GM12878 (cell line): ENCODE measurements around the gene F12. TPM values are rescaled to one million over a fixed set of nuclear protein-coding genes. Genes with fewer than 3 reads are reported as not detected.

Experiments used
- ATAC-seq: fragments of 200-7000 bp; cut with Tn5 transposase; 3 replicates; pipeline ENCODE4 v1.9.1; 2020; ENCODE audit warnings: mild to moderate bottlenecking, moderate library complexity
- BruUV-seq: library from RNA; stranded (reverse); fragments of 400-500 nt; replicated peaks from 2 replicates; lab custom pipeline; 2021; lab: Mats Ljungman, UMichigan
- CTCF ChIA-PET: fragments of 300-600 bp; sonication (Branson Sonifier 250); formaldehyde crosslinking; extraction: SDS; loops from one replicate; lab custom pipeline; 2021; ENCODE audit warnings: inconsistent platforms; lab: Yijun Ruan, JAX
- POLR2A ChIA-PET: fragments of 350-600 bp; formaldehyde crosslinking; extraction: SDS; loops from one replicate; lab custom pipeline; 2021; ENCODE audit warnings: inconsistent platforms; lab: Charles Lee
- RAD21 ChIA-PET: fragments of 300-600 bp; sonication (Branson Sonifier 250); formaldehyde crosslinking; loops from one replicate; lab custom pipeline; 2023; ENCODE audit warnings: antibody characterized with exemption; ENCODE audit not compliant: unreplicated experiment; lab: Charles Lee
- SMC1A ChIA-PET: fragments of 300-600 bp; sonication (Branson Sonifier 250); formaldehyde crosslinking; loops from one replicate; lab custom pipeline; 2023; ENCODE audit not compliant: unreplicated experiment, uncharacterized antibody; lab: Charles Lee
- DNase-seq: peaks from one replicate; pipeline ENCODE4 v3.0.0-alpha.2; 2011; ENCODE audit warnings: low read depth, low spot score
- FAIRE-seq: peaks from 3 replicates; lab custom pipeline; 2011; peaks lifted over from hg19 to GRCh38; lab: Jason Lieb, UNC
- H2AFZ ChIP-seq: 2 replicates; pipeline ENCODE4 v1.6.0; 2011; ENCODE audit warnings: low read depth, low read length, control low read depth; ENCODE audit not compliant: control insufficient read depth
- H3K27ac ChIP-seq: 2 replicates; pipeline ENCODE4 v1.5.1; 2011; ENCODE audit warnings: control low read depth; ENCODE audit not compliant: control insufficient read depth, insufficient read depth
- H3K27me3 ChIP-seq, 2 experiments: replicated peaks in 1 of 2; 2 replicates each; pipeline versions ENCODE4 v1.6.0 to v1.6.1; 2011; ENCODE audit warnings: low read length in 1 of 2; ENCODE audit not compliant: control insufficient read depth in 2 of 2, insufficient read depth in 2 of 2
- H3K36me3 ChIP-seq, 2 experiments: 2 replicates each; pipeline ENCODE4 v1.5.1; 2011; ENCODE audit warnings: low read length in 1 of 2; ENCODE audit not compliant: control insufficient read depth in 2 of 2, insufficient read depth in 2 of 2
- H3K4me1 ChIP-seq: 2 replicates; pipeline ENCODE4 v1.6.1; 2011; ENCODE audit warnings: mild to moderate bottlenecking, low read length, moderate library complexity, mixed read lengths; ENCODE audit not compliant: control insufficient read depth, insufficient read depth
- H3K4me2 ChIP-seq: 2 replicates; pipeline ENCODE4 v1.6.0; 2011; ENCODE audit warnings: control low read depth; ENCODE audit not compliant: control insufficient read depth, insufficient read depth
- H3K4me3 ChIP-seq: fragments of 200-600 bp; sonication (generic); 2 replicates; pipeline ENCODE4 v1.5.1; 2016
- H3K79me2 ChIP-seq: 2 replicates; pipeline ENCODE4 v1.6.0; 2011; ENCODE audit warnings: low read length; ENCODE audit not compliant: control insufficient read depth, insufficient read depth
- H3K9ac ChIP-seq: 2 replicates; pipeline ENCODE4 v1.8.0; 2011; ENCODE audit warnings: low read length, control low read depth, mixed read lengths; ENCODE audit not compliant: control insufficient read depth, insufficient read depth
- H3K9me3 ChIP-seq: replicated peaks from 3 replicates; pipeline ENCODE4 v1.5.1; 2011; ENCODE audit warnings: mild to moderate bottlenecking, low read length; ENCODE audit not compliant: control insufficient read depth, insufficient read depth
- H4K20me1 ChIP-seq: 2 replicates; pipeline ENCODE4 v1.6.0; 2011; ENCODE audit not compliant: control insufficient read depth, insufficient read depth
- BMI1 ChIP-seq: fragments of 450-650 bp; IDR thresholded peaks from 2 replicates; pipeline ENCODE4 v1.6.1; 2016; ENCODE audit warnings: mild to moderate bottlenecking, moderate library complexity, borderline replicate concordance
- KLF5 ChIP-seq: fragments of 450-650 bp; IDR thresholded peaks from 2 replicates; pipeline ENCODE4 v1.6.1; 2014; ENCODE audit warnings: mild to moderate bottlenecking; ENCODE audit not compliant: partially characterized antibody
- MEF2A ChIP-seq: IDR thresholded peaks from 2 replicates; pipeline ENCODE4 v1.6.1; 2011; ENCODE audit warnings: low read depth, mild to moderate bottlenecking, low read length, moderate library complexity; ENCODE audit not compliant: insufficient read depth
- MTA2 ChIP-seq: fragments of 450-650 bp; IDR thresholded peaks from 2 replicates; pipeline ENCODE4 v1.6.1; 2016; ENCODE audit warnings: low read depth, mild to moderate bottlenecking, moderate library complexity
- MXI1 ChIP-seq: fragments of 150-350 bp; IDR thresholded peaks from 2 replicates; pipeline ENCODE4 v1.6.1; 2011; ENCODE audit warnings: low read depth, mild to moderate bottlenecking, inconsistent platforms, low read length, improper control_type of control experiment
- POU2F2 ChIP-seq: IDR thresholded peaks from 3 replicates; pipeline ENCODE4 v1.6.1; 2011; ENCODE audit warnings: low read depth, mild to moderate bottlenecking, low read length, borderline replicate concordance
- RELA ChIP-seq: fragments of 450-650 bp; IDR thresholded peaks from 2 replicates; pipeline ENCODE4 v1.8.0; 2014; ENCODE audit warnings: borderline replicate concordance; ENCODE audit not compliant: partially characterized antibody
- SMAD1 ChIP-seq: fragments of 450-650 bp; IDR thresholded peaks from 2 replicates; pipeline ENCODE4 v1.6.1; 2018; ENCODE audit warnings: mild to moderate bottlenecking, low read depth; ENCODE audit not compliant: partially characterized antibody
- SRF ChIP-seq, 2 experiments: IDR thresholded peaks; 2 replicates each; pipeline ENCODE4 v1.6.1; 2011; ENCODE audit warnings: low read depth in 2 of 2, low read length in 2 of 2, mild to moderate bottlenecking in 1 of 2, moderate library complexity in 1 of 2
- YY1 ChIP-seq: IDR thresholded peaks from 2 replicates; pipeline ENCODE4 v1.6.1; 2011; ENCODE audit warnings: low read depth, mild to moderate bottlenecking, low read length
- WGBS: methylation state at CpG from one replicate; pipeline ENCODE4 v1.1.6; 2016; ENCODE audit warnings: low lambda C conversion rate; ENCODE audit not compliant: insufficient replicate concordance, insufficient coverage; ENCODE audit errors: missing lambda C conversion rate; 5-methylcytosine and 5-hydroxymethylcytosine counted together
- in situ Hi-C: fragments of 300-500 bp; cut with MboI; formaldehyde crosslinking; loops from 9 replicates; pipeline ENCODE4 v1.14.3; 2018; ENCODE audit warnings: mixed read lengths
- intact Hi-C: fragments of 100-400 bp; cut with micrococcal nuclease; formaldehyde crosslinking; loops from one replicate; pipeline ENCODE4 v1.14.2; 2022; ENCODE audit not compliant: unreplicated experiment
- polyA plus RNA-seq, 11 experiments: library from polyadenylated mRNA; depleted of rRNA in 4 of 11; unstranded in 6 of 11; stranded (reverse) in 5 of 11; fragments of >200 nt; fragmentation: Nextera tagmentation in 4 of 11; fragmentation: Illumina TruSeq in 1 of 11; extraction: Ambion mirVana in 4 of 11; extraction: Trizol in 1 of 11; gene quantifications; 1 replicate in 1 of 11; 2 replicates in 10 of 11; pipeline versions ENCODE4 v1.2.1 to v1.2.3, GENCODE V29; 2011 to 2016; ENCODE audit warnings: inconsistent platforms in 2 of 11, missing spikeins in 2 of 11, low read depth in 1 of 11
- total RNA-seq, 4 experiments: library from RNA; depleted of rRNA in 3 of 4; stranded (reverse); fragments of >200 nt in 3 of 4; fragmentation: Illumina TruSeq in 1 of 4; extraction: Trizol in 1 of 4; gene quantifications; 2 replicates each; pipeline versions ENCODE4 v1.2.1 to v1.2.3, GENCODE V29; 2013 to 2021
- TF ChIP-seq, protein P1 (sequence below): fragments of 450-650 bp; formaldehyde crosslinking; IDR thresholded peaks from 2 replicates; pipeline ENCODE4 v1.4.0; 2022; ENCODE audit warnings: mild to moderate bottlenecking, moderate library complexity
- TF ChIP-seq, protein P2 (sequence below): fragments of 450-650 bp; conservative IDR thresholded peaks from 2 replicates; pipeline ENCODE4 v1.6.1; 2017; ENCODE audit warnings: mild to moderate bottlenecking, moderate library complexity

The F12 gene
- total and polyA plus RNA-seq, 10 of the 15 experiments (the other 5 are each of a cell fraction or from before 2014, with no cell fraction given) = 0.25 to 11.3 (median 5.5) TPM

DNA sequence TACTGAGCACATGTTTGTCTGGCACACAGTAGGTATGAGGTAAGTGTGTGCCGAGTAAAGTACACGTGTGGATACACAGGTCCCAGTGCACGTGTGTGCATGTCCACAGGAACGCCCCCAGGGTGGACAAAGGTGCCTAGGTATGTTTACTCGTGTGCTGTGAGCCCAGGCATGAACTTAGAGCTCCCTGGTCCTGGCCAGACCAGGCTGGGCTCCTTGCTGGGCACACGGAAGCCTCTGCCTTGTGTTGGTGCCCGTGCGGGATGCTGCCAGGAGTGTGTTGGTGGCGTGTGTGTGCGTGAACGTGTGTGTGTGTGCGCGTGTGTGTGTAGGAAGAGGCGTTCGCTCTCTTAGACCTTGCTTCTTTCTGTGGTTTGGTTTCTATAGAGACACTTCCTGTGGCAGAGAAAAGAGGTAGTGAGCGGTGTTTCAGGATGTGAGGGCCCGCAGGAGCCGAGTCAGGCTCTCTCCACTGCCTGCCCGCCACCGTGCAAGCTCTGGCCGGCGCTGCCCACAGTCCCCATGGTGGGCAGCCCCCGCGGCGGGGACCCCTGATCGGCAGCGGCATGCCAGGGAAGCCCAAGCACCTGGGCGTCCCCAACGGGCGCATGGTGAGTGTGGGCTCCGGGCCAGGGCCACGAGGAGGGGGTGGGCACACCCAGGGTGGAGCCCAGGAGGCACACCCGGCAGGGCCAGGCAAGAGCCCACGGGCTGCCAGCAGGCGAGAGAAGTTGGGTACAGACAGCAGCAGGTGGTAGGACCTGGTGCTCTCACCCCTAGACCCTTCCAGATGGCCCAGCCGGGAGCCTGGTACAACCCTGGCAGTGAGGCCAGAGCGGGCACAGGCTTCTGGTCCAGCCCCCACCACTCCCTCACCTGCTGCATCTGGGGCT is 51.7 kb downstream of the F12 start, which contains the start of gene RGS14:
RGS14 (plus strand) TSS at position 466 of the 893 bp plus-strand sequence; CDS start at position 567, 101 bp downstream.
- under 1% methylated on average over 35 of the region's 37 CpGs for WGBS
- intact Hi-C loops = no loop called here
- peak within 1 kb of the TSS; percentile 99 for H3K4me3 ChIP-seq
- TF ChIP-seq, protein P1, sequence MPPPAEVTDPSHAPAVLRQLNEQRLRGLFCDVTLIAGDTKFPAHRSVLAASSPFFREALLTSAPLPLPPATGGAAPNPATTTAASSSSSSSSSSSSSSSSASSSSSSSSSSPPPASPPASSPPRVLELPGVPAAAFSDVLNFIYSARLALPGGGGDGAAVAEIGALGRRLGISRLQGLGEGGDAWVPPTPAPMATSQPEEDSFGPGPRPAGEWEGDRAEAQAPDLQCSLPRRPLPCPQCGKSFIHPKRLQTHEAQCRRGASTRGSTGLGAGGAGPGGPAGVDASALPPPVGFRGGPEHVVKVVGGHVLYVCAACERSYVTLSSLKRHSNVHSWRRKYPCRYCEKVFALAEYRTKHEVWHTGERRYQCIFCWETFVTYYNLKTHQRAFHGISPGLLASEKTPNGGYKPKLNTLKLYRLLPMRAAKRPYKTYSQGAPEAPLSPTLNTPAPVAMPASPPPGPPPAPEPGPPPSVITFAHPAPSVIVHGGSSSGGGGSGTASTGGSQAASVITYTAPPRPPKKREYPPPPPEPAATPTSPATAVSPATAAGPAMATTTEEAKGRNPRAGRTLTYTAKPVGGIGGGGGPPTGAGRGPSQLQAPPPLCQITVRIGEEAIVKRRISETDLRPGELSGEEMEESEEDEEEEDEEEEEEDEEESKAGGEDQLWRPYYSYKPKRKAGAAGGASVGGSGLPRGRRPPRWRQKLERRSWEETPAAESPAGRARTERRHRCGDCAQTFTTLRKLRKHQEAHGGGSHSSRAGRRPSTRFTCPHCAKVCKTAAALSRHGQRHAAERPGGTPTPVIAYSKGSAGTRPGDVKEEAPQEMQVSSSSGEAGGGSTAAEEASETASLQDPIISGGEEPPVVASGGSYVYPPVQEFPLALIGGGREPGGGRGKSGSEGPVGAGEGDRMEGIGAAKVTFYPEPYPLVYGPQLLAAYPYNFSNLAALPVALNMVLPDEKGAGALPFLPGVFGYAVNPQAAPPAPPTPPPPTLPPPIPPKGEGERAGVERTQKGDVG (CRISPR knock-in tag) = no peak
- TF ChIP-seq, protein P2, sequence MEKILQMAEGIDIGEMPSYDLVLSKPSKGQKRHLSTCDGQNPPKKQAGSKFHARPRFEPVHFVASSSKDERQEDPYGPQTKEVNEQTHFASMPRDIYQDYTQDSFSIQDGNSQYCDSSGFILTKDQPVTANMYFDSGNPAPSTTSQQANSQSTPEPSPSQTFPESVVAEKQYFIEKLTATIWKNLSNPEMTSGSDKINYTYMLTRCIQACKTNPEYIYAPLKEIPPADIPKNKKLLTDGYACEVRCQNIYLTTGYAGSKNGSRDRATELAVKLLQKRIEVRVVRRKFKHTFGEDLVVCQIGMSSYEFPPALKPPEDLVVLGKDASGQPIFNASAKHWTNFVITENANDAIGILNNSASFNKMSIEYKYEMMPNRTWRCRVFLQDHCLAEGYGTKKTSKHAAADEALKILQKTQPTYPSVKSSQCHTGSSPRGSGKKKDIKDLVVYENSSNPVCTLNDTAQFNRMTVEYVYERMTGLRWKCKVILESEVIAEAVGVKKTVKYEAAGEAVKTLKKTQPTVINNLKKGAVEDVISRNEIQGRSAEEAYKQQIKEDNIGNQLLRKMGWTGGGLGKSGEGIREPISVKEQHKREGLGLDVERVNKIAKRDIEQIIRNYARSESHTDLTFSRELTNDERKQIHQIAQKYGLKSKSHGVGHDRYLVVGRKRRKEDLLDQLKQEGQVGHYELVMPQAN = peak; percentile 91
- TF ChIP-seq YY1 (peak; percentile 50; the same call in 1 of the 2 replicates), RELA (peak; percentile 39), KLF5 (peak; percentile 55), SRF (IDR thresholded peaks at IDR 0.05; ENCODE audit: low read depth in 2 of 2, low read length in 2 of 2) (no peak), MXI1 (peak; percentile 86), MTA2 (peak; percentile 70), MEF2A (peak; percentile 52; the same call in 1 of the 2 replicates), POU2F2 (peak; percentile 13; the same call in 1 of the 3 replicates), SMAD1 (no peak), BMI1 (peak; percentile 78)

More for the DNA sequence above, 51.7 kb downstream of the F12 start, which contains the start of gene RGS14:
- Histone ChIP-seq H3K9me3 (peaks cover 3% of the 10 kb centered on the region; the same call in 1 of the 3 replicates), H3K4me1 (peaks cover 48% of the 10 kb centered on the region), H2AFZ (peak within 1 kb of the TSS; percentile 89), H3K27me3 (no peaks in the 10 kb centered on the region), H4K20me1 (no peaks in the 10 kb centered on the region), H3K36me3 (no peaks in the 10 kb centered on the region; a peak in 1 of 4 replicates), H3K27ac (peak within 1 kb of the TSS; percentile 91), H3K4me2 (peak within 1 kb of the TSS; percentile 99), H3K79me2 (peaks cover 48% of the 10 kb centered on the region), H3K9ac (peak within 1 kb of the TSS; percentile 81)
- CTCF ChIA-PET = interaction anchor here (0.9 to 4.4 kb wide), 9 partner anchors 9 to 151 kb away, joined by 3 to 33 read pairs (median 3); no protein-coding TSS in a partner anchor
- ATAC-seq (peak; percentile 91), DNase-seq (peak; percentile 77), FAIRE-seq (peak; percentile 99)
- in situ Hi-C loops = no loop called here
- no TSS peak for BruUV-seq
- RAD21 ChIA-PET = interaction anchor here (1.0 to 2.0 kb wide), 5 partner anchors 9 to 98 kb away, joined by 3 to 12 read pairs (median 4); no protein-coding TSS in a partner anchor
- POLR2A ChIA-PET = interaction anchor here (0.9 to 2.1 kb wide), 9 partner anchors 9 to 151 kb away, joined by 3 to 14 read pairs (median 5); partner anchors contain the start of gene MXD3
- SMC1A ChIA-PET = interaction anchor here (1.1 to 3.9 kb wide), 8 partner anchors 8 to 222 kb away, joined by 3 to 19 read pairs (median 4); no protein-coding TSS in a partner anchor
